HG03064 (cell line): ENCODE results near the gene ZDHHC7.

ENCODE experiments used
- ATAC-seq: cut with Tn5 transposase; IDR thresholded peaks from one replicate; pipeline ENCODE4 v1.9.1; 2021; ENCODE audit warnings: low read depth; ENCODE audit not compliant: unreplicated experiment

Gene ZDHHC7

DNA sequence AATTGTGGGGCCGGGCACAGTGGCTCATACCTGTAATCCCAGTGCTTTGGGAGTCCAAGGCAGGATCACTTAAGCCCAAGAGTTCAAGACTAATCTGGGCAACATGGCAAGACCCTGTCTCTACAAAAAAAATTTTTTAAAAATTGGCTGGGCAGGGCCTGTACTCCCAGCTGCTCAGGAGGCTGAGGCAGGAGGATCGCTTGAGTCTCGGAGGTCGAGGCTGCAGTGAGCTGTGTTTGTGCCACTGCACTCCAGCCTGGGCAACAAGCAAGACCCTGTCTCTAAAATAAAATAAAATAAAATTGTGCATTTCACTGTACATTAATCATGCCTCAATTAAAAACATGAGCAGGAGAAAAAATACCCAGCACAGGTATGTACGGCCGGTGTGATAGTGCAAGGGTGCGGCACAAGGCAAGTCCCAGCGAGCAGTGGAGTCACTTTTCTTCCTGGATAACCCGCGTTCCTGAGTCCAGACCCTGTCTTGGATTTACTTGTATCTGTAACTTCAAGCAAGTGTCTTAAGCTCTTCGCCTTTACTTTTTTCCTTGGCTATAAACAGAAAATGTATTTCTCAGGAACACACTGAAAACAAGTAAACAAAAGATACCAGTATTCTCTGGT lies 11.4 kb downstream of the ZDHHC7 start:
- ATAC-seq = no peak

DNA sequence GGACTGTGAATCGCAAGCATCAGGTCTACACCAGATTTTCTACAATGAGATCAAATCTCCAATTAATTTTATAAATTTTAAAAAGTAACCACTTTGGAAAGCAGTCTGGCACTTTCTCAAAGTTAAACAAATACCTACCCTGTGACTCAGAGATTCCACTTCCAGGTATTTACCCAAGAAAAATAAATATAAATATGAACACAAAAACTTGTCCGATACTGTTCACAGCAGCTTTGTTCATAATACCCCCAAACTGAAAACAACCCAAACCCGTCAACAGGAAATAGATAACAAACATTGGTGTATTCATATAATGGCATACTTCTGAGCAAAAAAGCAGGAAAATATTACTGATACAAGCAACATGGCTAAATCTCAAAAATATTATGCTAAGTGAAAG lies 12.1 kb downstream of the ZDHHC7 start:
- no peak for ATAC-seq

- no peak for ATAC-seq
Measured at GRCh38 chr16:84996365-84996764, 15.0 kb downstream of the ZDHHC7 start.

DNA sequence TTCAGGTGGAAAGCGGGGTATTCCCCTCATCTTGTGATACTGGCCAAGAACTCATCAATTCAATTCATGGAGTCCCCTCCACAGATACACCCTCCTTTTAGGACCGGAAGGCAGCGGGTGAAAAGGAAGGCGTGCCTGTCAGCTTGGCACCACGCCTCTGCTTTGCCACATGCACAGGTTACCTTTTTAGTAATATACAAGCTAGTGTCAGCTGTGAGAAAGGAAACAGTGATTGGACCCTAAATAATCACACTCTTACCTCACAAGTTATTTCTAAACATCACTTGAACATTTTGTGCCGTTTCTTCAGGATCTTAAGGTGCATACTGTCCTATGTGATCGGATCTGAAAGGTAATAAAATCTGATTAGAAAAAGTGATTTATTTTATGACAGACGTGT lies 15.7 kb downstream of the ZDHHC7 start:
- no peak for ATAC-seq

- no peak for ATAC-seq
Measured at GRCh38 chr16:84993926-84994325, 17.4 kb downstream of the ZDHHC7 start.

- no peak for ATAC-seq
Measured at GRCh38 chr16:84992717-84993075, 18.6 kb downstream of the ZDHHC7 start.

GRCh38 chr16:84990782-84991181 lies 20.6 kb downstream of the ZDHHC7 start:
- no peak for ATAC-seq

DNA sequence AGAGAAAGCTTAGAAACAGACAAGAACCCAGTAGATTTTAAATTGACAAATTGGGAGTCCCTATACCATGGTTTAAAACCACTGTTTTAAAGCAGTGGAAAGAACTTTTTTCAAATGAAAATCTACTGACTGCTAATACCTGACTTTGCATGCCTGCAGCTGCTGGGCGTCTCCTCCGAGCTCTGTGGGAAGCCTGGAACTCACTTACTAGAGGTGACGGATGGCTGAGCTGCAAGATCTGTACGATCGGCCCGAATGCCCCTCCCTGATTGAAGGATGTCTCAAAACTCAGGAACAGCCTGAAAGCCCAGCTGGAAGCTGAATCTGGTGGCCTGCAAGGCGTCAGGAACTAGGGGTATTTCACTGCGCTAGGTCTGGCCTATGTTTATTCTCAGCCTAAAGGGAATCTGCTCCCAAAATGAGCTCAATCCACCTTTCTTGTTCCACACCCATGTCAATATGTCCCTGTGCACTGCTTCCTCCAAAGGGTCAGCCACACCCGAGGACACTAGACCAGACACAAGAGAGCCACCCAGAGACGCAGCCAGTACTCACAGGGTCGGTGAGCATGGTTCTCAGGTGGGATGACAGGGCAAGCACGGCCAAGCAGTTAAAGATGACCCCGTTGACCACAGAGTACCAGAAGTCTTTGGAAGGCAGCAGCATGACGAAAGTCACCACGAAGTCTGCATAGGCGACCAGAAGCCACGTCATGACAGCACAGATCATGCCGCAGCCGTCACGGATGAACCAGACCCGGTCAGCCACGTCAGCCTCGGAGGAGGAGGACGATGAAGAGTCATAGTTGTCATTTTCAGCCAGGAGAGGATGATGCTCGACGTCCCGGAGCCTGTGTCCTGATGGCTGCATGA lies 21.4 kb downstream of the ZDHHC7 start:
- ATAC-seq = no peak

DNA sequence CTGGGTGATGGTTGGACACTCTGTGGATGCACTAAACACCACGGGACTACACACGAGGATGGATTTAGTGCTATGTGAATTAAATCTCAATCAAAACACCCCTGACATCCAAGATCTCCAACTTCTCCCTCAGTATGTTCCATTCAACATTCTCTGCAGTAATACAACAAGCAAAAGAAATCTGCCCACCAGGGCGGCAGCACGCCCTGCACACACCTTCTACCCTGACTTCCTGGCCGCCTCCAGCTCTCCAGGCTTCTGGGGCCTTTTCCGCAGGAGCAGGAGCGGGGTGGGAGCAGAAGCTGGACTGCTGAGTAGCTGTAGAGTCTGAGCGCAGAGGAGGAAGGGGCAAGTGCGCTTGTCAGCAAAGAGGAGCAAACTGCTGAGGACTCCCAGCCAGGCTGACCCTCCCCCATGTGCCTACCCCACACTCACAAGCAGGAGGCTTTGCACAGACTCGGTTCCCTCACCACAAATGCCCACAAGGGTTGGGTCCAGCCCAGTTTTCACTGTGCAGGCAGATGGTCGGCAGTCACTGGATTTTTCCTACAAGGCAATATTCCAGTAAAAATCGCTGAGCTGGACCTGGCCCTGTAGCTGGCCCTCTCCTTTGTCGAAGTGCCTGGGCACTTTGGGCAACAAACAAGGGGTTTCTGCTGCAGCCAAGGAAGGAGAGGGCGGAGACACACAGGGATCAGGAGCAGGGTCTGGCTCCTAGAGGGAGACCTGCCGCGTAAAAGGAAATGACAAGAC lies 22.8 kb downstream of the ZDHHC7 start:
- ATAC-seq = no peak

DNA sequence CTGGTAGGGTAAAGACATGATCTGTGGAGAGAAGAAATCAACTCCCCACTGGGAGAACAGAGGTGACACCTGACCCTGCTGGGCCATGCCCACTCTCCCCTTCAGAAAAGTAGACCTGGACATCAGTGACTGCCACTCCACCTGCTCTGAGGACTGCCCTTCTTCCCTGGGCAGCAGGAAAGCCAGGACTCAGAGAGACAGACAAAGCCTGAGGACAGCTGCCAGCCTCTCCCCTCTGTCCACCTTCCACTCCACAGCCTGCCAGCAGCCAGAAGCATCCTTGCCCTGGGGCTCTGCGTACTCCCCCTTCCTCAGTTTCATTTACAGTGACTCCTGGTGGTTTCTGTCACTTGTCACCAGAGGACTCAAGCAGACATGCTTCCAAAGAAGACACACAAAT lies 24.5 kb downstream of the ZDHHC7 start:
- no peak for ATAC-seq

GRCh38 chr16:84986102-84986501 lies 25.2 kb downstream of the ZDHHC7 start:
- no peak for ATAC-seq

- no peak for ATAC-seq
Measured at GRCh38 chr16:84985079-84986065, 26.0 kb downstream of the ZDHHC7 start.

DNA sequence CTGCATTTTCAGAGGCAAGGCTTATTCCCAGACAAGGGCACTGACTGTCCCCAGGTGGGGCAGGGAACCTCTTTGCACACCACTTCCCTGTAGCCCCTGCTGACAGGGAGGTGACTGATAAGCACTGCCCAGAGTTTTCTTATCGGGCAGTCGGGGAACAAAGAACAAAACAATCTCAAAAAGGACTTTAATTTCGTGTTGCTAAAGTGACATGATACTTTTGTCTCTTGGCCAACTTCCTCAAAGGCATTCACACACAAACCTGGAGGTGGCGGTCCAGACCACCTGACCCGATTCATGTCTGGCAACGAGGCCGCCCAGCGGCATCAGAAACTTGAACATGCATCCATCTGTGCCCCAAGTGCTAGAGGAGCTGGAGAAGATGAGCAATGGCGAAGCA lies 28.9 kb downstream of the ZDHHC7 start:
- ATAC-seq = no peak

DNA sequence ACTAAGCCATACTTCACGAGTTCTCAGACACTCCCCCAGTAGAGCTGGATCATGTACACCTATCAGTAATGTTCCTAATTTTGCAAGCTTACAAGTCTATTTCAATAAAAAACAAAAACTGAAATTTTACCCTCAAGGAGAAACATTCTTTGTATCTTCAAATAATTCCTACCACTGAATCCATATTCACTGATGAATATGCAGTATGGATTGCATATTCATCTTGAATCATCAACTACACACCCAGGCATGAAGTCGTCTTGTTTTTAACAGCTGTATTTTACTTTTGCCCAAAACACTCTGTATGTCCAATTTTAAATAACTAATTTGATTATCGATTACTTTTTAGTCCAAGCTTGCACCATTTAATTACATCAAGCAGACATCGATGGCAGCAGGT lies 31.8 kb downstream of the ZDHHC7 start:
- ATAC-seq = no peak

GRCh38 chr16:84976644-84977400 lies 34.5 kb downstream of the ZDHHC7 start:
- ATAC-seq = no peak

GRCh38 chr16:84975522-84975921 lies 35.8 kb downstream of the ZDHHC7 start:
- no peak for ATAC-seq

DNA sequence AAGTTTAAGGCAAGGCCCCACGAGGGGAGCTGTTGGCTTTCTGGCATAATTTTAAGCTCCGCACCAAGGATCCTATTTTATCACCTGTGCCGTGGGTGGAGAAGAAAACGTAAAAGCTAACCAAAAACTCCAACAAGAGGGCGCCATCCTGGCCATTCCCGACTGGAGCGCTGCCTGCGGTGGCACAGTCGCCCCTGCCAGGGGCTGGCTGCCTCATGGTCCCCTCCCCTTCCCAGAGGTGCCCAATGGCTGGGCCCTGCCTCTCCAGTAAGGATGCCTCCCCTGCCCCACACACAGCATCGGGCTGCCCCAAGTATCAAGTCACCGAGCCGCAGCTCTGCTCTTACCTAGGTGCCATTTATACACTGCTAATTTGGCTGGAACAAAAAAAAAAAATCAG lies 36.3 kb downstream of the ZDHHC7 start:
- no peak for ATAC-seq

DNA sequence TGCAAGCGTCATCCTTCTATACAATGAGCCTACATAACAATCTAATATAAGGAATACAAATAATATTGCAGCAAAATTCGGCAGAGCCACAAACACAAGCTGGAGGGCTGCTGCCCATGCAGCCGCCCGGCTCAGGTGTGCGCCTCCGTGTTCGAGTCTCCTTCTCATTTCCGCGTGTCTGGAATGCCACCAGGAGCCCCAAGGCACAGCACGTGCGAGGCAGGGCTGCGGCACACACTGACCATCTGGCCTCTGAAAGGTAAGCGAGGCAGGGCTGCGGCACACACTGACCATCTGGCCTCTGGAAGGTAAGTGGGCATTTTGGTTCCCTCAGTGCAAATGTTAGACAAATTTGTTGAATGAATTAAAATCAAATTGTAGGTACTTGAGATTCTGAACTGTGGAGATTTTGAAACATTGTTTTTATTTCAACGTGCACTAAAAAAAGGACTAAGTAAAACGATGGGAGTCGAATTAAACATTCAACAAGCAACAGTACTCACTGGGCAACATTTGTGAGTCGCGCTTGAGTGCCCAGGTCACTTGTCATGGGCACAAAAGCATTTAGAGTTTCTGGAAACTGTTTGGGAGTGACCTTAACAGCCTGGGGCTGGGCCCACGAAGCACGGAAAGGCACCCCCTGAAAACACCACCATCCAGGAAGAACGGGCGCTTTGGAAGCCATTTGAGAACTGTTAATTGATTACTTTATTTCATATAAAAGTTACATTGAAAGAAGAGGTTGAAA lies 37.4 kb downstream of the ZDHHC7 start:
- no peak for ATAC-seq

- no peak for ATAC-seq
Measured at GRCh38 chr16:84973236-84973635, 38.1 kb downstream of the ZDHHC7 start.
